Measurements from ENCODE around the gene KCNQ1. TPM values are rescaled to one million over a fixed set of nuclear protein-coding genes. Genes with fewer than 3 reads are reported as not detected.

Gene KCNQ1
- polyA plus RNA-seq, 1 experiment = not detected

GRCh38 chr11:2881981-2882375 lies 437.2 kb downstream of the KCNQ1 start:
- DNase-seq (ENCODE audit: low read depth, low spot score) = no peak
- Histone ChIP-seq H3K27me3 (ENCODE audit: control insufficient read depth, insufficient read depth, low read length) (peaks cover 35% of the 10 kb centered on the region), H3K27ac (ENCODE audit: low read depth, low read length) (no peak overlapping the region), H3K4me3 (ENCODE audit: low read depth, low read length) (no peak overlapping the region), H3K9me3 (ENCODE audit: control insufficient read depth, insufficient read depth, low read length) (peaks cover 10% of the 10 kb centered on the region)
- POLR2A ChIA-PET = interaction anchor here (1.2 kb wide), 1 partner anchor 182 kb away, joined by 3 read pairs; the partner anchor contains the start of gene KCNQ1OT1
- TF ChIP-seq CTCF (IDR thresholded peaks at IDR 0.05; ENCODE audit: low read depth, low read length) = no peak
- CTCF ChIA-PET = interaction anchor here (0.6 kb wide), 1 partner anchor 349 kb away, joined by 4 read pairs; no protein-coding TSS in a partner anchor

GRCh38 chr11:2882396-2883110 lies 437.7 kb downstream of the KCNQ1 start:
- Histone ChIP-seq H3K27me3 (ENCODE audit: control insufficient read depth, insufficient read depth, low read length) (peaks cover 33% of the 10 kb centered on the region), H3K27ac (ENCODE audit: low read depth, low read length) (no peak overlapping the region), H3K4me3 (ENCODE audit: low read depth, low read length) (no peak overlapping the region), H3K9me3 (ENCODE audit: control insufficient read depth, insufficient read depth, low read length) (peaks cover 8% of the 10 kb centered on the region)
- no peak for DNase-seq (ENCODE audit: low read depth, low spot score)
- ChIA-PET CTCF (interaction anchor here (0.6 to 1.0 kb wide), 2 partner anchors 10 to 350 kb away, joined by 4 to 5 read pairs; no protein-coding TSS in a partner anchor), POLR2A (interaction anchor here (0.9 to 1.2 kb wide), 2 partner anchors 183 kb away, joined by 3 to 4 read pairs; partner anchors contain the start of gene KCNQ1OT1)
- no peak for TF ChIP-seq CTCF (IDR thresholded peaks at IDR 0.05; ENCODE audit: low read depth, low read length)

GRCh38 chr11:2883640-2883978 lies 438.8 kb downstream of the KCNQ1 start:
- CTCF ChIA-PET = interaction anchor here (0.8 to 11.7 kb wide), 3 partner anchors 9 to 483 kb away, joined by 3 to 403 read pairs (median 5); partner anchors contain the start of gene TSSC4
- POLR2A ChIA-PET = interaction anchor here (0.9 to 6.6 kb wide), 2 partner anchors 184 to 351 kb away, joined by 4 to 46 read pairs; partner anchors contain the start of gene KCNQ1OT1
- no peak for TF ChIP-seq CTCF (IDR thresholded peaks at IDR 0.05; ENCODE audit: low read depth, low read length)
- H3K27me3 ChIP-seq (ENCODE audit: control insufficient read depth, insufficient read depth, low read length) = peaks cover 25% of the 10 kb centered on the region
- H3K27ac ChIP-seq (ENCODE audit: low read depth, low read length) = no peak overlapping the region
- H3K4me3 ChIP-seq (ENCODE audit: low read depth, low read length) = peak overlapping the region; percentile 65
- H3K9me3 ChIP-seq (ENCODE audit: control insufficient read depth, insufficient read depth, low read length) = peaks cover 7% of the 10 kb centered on the region
- no peak for DNase-seq (ENCODE audit: low read depth, low spot score)

- Histone ChIP-seq H3K9me3 (ENCODE audit: control insufficient read depth, insufficient read depth, low read length) (peaks cover 1% of the 10 kb centered on the region; the same call in 1 of the 2 replicates), H3K27ac (ENCODE audit: low read depth, low read length) (no peak overlapping the region), H3K27me3 (ENCODE audit: control insufficient read depth, insufficient read depth, low read length) (peaks cover 19% of the 10 kb centered on the region), H3K4me3 (ENCODE audit: low read depth, low read length) (peak overlapping the region; percentile 65)
- no peak for DNase-seq (ENCODE audit: low read depth, low spot score)
- TF ChIP-seq CTCF (IDR thresholded peaks at IDR 0.05; ENCODE audit: low read depth, low read length) = no peak
- CTCF ChIA-PET = interaction anchor here (0.8 to 11.7 kb wide), 3 partner anchors 9 to 484 kb away, joined by 3 to 403 read pairs (median 5); partner anchors contain the start of gene TSSC4
- POLR2A ChIA-PET = interaction anchor here (1.1 to 6.6 kb wide), 4 partner anchors 46 to 351 kb away, joined by 3 to 46 read pairs (median 6); partner anchors contain the start of gene PHLDA2
Observed at GRCh38 chr11:2883979-2884815, 439.4 kb downstream of the KCNQ1 start.

All from AG04450 (cell line).